Stimulated activated CD8-positive, alpha-beta memory T cell treated with anti-CD3 and anti-CD28 coated beads, Interleukin-12 subunit alpha, Interleukin-12 subunit beta, amount 100 ng/mL, for 24 hours (primary cell): ENCODE measurements around the gene NRIP2.

Experiments
- DNase-seq: peaks from one replicate; pipeline ENCODE4 v3.0.0-alpha.2; 2020; ENCODE audit errors: extremely low read depth

NRIP2 gene

GRCh38 chr12:2845280-2845679 lies 10.4 kb upstream of the NRIP2 start:
- DNase-seq: no peak

- DNase-seq: no peak
Measured at GRCh38 chr12:2844786-2845185, 10.0 kb upstream of the NRIP2 start.

GRCh38 chr12:2842948-2843347 lies 8.1 kb upstream of the NRIP2 start:
- DNase-seq: no peak

- DNase-seq: no peak
Measured at GRCh38 chr12:2841056-2841650, 6.3 kb upstream of the NRIP2 start.

GRCh38 chr12:2836574-2836973 lies 1.7 kb upstream of the NRIP2 start:
- DNase-seq: no peak

GRCh38 chr12:2835691-2836403 lies 1.0 kb upstream of the NRIP2 start:
- DNase-seq: no peak

- DNase-seq: no peak
Measured at GRCh38 chr12:2833810-2834209, 1.0 kb downstream of the NRIP2 start.

- no peak for DNase-seq
Measured at GRCh38 chr12:2833327-2833726, 1.5 kb downstream of the NRIP2 start.

GRCh38 chr12:2832550-2833127 lies 2.2 kb downstream of the NRIP2 start:
- no peak for DNase-seq

GRCh38 chr12:2829275-2829674 lies 5.6 kb downstream of the NRIP2 start:
- DNase-seq: no peak

- no peak for DNase-seq
Measured at GRCh38 chr12:2826721-2827515, 7.9 kb downstream of the NRIP2 start.

GRCh38 chr12:2826036-2826435 lies 8.8 kb downstream of the NRIP2 start:
- no peak for DNase-seq

- DNase-seq: no peak
Measured at GRCh38 chr12:2825132-2825531, 9.7 kb downstream of the NRIP2 start.

- no peak for DNase-seq
Measured at GRCh38 chr12:2824541-2824940, 10.3 kb downstream of the NRIP2 start.

GRCh38 chr12:2823483-2823882 lies 11.4 kb downstream of the NRIP2 start:
- DNase-seq: no peak

- no peak for DNase-seq
Measured at GRCh38 chr12:2820432-2820831, 14.4 kb downstream of the NRIP2 start.

GRCh38 chr12:2819810-2820209 lies 15.0 kb downstream of the NRIP2 start:
- DNase-seq: no peak

GRCh38 chr12:2813214-2814185 lies 21.3 kb downstream of the NRIP2 start:
- DNase-seq: no peak

- DNase-seq: peak; percentile 92
Measured at GRCh38 chr12:2812290-2813213, 22.3 kb downstream of the NRIP2 start, which contains the start of gene ITFG2. Gene ITFG2 (plus strand): TSS chr12:2812668. CDS start chr12:2812761, 93 bp downstream.

GRCh38 chr12:2811801-2812200 lies 23.0 kb downstream of the NRIP2 start:
- DNase-seq: no peak
